Tibial nerve (tissue), 4 donors: Measurements from ENCODE around the gene LINGO1.
A peak's percentile ranks its signal among the peaks of the same experiment; 100 is the strongest.

Experiments used
- EP300 ChIP-seq, 2 donors: sonication (generic); formaldehyde crosslinking; IDR thresholded peaks; one replicate each; pipeline ENCODE4 v1.6.1; 2017; ENCODE audit warnings: antibody characterized with exemption in 2 of 2, mild to moderate bottlenecking in 1 of 2
- TF ChIP-seq, protein P1 (sequence below), 5 experiments: fragments of 200-600 bp in 3 of 5; fragments of 450-650 bp in 2 of 5; sonication (generic) in 3 of 5; IDR thresholded peaks; one replicate each; pipeline ENCODE4 v1.5.1; 2016 to 2019; ENCODE audit warnings: antibody characterized with exemption in 5 of 5, mild to moderate bottlenecking in 3 of 5, moderate library complexity in 2 of 5

DNA sequence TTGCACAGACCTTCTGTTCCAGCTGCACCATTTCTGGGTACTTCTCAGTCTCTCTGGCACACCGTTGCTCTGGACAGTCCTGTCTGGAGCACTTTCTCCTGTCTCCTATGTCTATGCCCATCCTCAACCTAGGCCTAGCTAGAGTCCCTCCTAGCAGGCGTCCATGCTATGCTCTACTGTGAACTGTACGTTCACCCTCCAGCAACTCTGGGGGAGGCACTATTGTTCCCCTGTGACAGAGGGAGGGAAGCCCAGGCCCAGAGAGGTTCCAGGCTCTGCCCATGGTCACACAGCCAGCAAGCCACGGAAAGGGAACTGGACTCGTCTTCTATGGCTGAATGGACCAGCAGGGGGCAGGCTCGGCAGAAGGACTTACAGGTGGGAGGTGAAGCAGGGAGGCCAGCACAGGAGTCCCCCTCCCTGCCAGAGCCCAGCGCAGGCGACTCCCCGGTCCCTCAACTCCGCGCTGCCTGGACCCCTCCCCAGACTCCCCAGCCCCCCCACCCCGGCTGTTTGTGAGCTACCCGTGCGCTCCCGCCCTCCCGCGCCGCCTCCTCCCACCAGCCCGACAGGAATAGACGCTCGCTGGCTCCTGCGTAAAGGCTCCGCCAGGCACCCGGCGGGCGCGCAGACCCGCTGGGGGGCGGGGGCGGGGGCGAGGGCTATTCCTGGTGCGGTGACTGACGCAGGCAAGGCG, 1.7 kb upstream of the LINGO1 start:
- TF ChIP-seq, protein P1, sequence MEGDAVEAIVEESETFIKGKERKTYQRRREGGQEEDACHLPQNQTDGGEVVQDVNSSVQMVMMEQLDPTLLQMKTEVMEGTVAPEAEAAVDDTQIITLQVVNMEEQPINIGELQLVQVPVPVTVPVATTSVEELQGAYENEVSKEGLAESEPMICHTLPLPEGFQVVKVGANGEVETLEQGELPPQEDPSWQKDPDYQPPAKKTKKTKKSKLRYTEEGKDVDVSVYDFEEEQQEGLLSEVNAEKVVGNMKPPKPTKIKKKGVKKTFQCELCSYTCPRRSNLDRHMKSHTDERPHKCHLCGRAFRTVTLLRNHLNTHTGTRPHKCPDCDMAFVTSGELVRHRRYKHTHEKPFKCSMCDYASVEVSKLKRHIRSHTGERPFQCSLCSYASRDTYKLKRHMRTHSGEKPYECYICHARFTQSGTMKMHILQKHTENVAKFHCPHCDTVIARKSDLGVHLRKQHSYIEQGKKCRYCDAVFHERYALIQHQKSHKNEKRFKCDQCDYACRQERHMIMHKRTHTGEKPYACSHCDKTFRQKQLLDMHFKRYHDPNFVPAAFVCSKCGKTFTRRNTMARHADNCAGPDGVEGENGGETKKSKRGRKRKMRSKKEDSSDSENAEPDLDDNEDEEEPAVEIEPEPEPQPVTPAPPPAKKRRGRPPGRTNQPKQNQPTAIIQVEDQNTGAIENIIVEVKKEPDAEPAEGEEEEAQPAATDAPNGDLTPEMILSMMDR (IDR thresholded peaks at IDR 0.05) = peak in 2 of 5 experiments; percentile 31 to 42
- TF ChIP-seq EP300 (IDR thresholded peaks at IDR 0.05) = no peak
